HG03108 (cell line): ENCODE measurements around the gene SPACA5B.
A peak's percentile ranks its signal among the peaks of the same experiment; 100 is the strongest.
"Not testable (repeated sequence)": the region's sequence is repeated elsewhere in the genome, so short reads cannot be mapped to it uniquely, and the experiment has no call there.

Source experiments
- ATAC-seq: cut with Tn5 transposase; IDR thresholded peaks from one replicate; pipeline ENCODE4 v1.9.1; 2021; ENCODE audit warnings: moderate library complexity; ENCODE audit not compliant: unreplicated experiment

Gene SPACA5B

GRCh38 chrX:48130326-48130725 is at the start of gene SPACA5B:
TSS of gene SPACA5B (plus strand) at chrX:48130626. CDS start at chrX:48130688, 62 bp downstream.
- not testable (repeated sequence) for ATAC-seq

GRCh38 chrX:48083212-48083611 is 47.2 kb upstream of the SPACA5B start:
- ATAC-seq = peak; percentile 61

- no peak for ATAC-seq
These were observed 46.7 kb upstream of the SPACA5B start for GRCh38 chrX:48083706-48084105.

GRCh38 chrX:48086082-48086481 is 44.3 kb upstream of the SPACA5B start:
- no peak for ATAC-seq

- no peak for ATAC-seq
These were observed 40.3 kb upstream of the SPACA5B start for GRCh38 chrX:48090123-48090522.

- not testable (repeated sequence) for ATAC-seq
These were observed 37.9 kb upstream of the SPACA5B start for GRCh38 chrX:48092558-48092957.

- ATAC-seq = no peak
These were observed 29.0 kb upstream of the SPACA5B start for GRCh38 chrX:48101443-48101842.

- no peak for ATAC-seq
These were observed 27.5 kb upstream of the SPACA5B start for GRCh38 chrX:48102874-48103374.

- no peak for ATAC-seq
These were observed 22.7 kb upstream of the SPACA5B start for GRCh38 chrX:48107717-48108116.

GRCh38 chrX:48125286-48125685 is 5.1 kb upstream of the SPACA5B start:
- not testable (repeated sequence) for ATAC-seq

- not testable (repeated sequence) for ATAC-seq
These were observed 1.9 kb downstream of the SPACA5B start for GRCh38 chrX:48132308-48132844.

- not testable (repeated sequence) for ATAC-seq
These were observed 8.7 kb downstream of the SPACA5B start for GRCh38 chrX:48139076-48139475.

GRCh38 chrX:48141810-48142508 is 11.5 kb downstream of the SPACA5B start:
- not testable (repeated sequence) for ATAC-seq

GRCh38 chrX:48142697-48143096 is 12.3 kb downstream of the SPACA5B start:
- ATAC-seq = not testable (repeated sequence)

GRCh38 chrX:48153769-48154168 is 23.3 kb downstream of the SPACA5B start:
- ATAC-seq = no peak

GRCh38 chrX:48154796-48155195 is 24.4 kb downstream of the SPACA5B start:
- ATAC-seq = no peak

- ATAC-seq = no peak
These were observed 25.6 kb downstream of the SPACA5B start for GRCh38 chrX:48156014-48156413.

GRCh38 chrX:48165241-48165640 is 34.8 kb downstream of the SPACA5B start:
- ATAC-seq = no peak

GRCh38 chrX:48166322-48166721 is 35.9 kb downstream of the SPACA5B start:
- ATAC-seq = not testable (repeated sequence)

- ATAC-seq = no peak
These were observed 49.3 kb downstream of the SPACA5B start for GRCh38 chrX:48179691-48180090.

- ATAC-seq = no peak
These were observed 50.4 kb downstream of the SPACA5B start for GRCh38 chrX:48180811-48181210.

GRCh38 chrX:48181882-48182281 is 51.5 kb downstream of the SPACA5B start:
- ATAC-seq = not testable (repeated sequence)
